ENCODE measurements around the gene ARFGAP3. TPM values are rescaled to one million over a fixed set of nuclear protein-coding genes. Genes with fewer than 3 reads are reported as not detected.

ARFGAP3 gene
- total and polyA plus RNA-seq, 2 experiments from 2014 or later, result 14.8 to 19.1 TPM

- TF ChIP-seq ETS1 (IDR thresholded peaks at IDR 0.05) (no peak), EZH2phosphoT487 (IDR thresholded peaks at IDR 0.05; ENCODE audit: unreplicated experiment) (no peak), CREB1 (CRISPR knock-in tag; IDR thresholded peaks at IDR 0.05; ENCODE audit: low read depth) (no peak)
- TF ChIP-seq, protein P1, sequence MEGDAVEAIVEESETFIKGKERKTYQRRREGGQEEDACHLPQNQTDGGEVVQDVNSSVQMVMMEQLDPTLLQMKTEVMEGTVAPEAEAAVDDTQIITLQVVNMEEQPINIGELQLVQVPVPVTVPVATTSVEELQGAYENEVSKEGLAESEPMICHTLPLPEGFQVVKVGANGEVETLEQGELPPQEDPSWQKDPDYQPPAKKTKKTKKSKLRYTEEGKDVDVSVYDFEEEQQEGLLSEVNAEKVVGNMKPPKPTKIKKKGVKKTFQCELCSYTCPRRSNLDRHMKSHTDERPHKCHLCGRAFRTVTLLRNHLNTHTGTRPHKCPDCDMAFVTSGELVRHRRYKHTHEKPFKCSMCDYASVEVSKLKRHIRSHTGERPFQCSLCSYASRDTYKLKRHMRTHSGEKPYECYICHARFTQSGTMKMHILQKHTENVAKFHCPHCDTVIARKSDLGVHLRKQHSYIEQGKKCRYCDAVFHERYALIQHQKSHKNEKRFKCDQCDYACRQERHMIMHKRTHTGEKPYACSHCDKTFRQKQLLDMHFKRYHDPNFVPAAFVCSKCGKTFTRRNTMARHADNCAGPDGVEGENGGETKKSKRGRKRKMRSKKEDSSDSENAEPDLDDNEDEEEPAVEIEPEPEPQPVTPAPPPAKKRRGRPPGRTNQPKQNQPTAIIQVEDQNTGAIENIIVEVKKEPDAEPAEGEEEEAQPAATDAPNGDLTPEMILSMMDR (conservative IDR thresholded peaks at IDR 0.05; ENCODE audit: low read depth in 2 of 2), result no peak
Measured at GRCh38 chr22:42883970-42884369, 26.9 kb upstream of the ARFGAP3 start (continued).

DNA sequence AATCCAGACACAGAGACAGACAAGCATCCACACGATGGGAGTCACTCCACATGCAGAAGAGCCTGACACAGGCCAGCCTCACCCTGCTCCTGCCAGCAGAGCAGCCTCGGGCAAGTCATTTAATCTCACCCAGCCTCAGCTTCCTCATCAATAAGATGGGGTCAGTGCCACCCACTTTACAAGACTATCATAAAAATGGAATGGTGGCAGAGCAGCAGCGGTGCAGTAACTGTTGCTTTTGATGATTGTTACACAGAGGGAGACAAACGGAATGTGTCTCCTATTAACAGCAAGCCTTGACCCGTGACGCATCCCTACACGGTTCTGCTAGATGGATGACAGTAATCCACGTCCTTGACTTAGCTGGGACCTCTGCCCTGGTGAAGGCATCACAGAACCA lies 26.0 kb upstream of the ARFGAP3 start:
- Histone ChIP-seq H3K36me3 (ENCODE audit: insufficient read depth) (no peaks in the 10 kb centered on the region; the same call in 1 of the 2 replicates), H4K20me1 (replicated peaks; ENCODE audit: insufficient read depth) (no peaks in the 10 kb centered on the region; the same call in 1 of the 2 replicates), H3K4me3 (no peak overlapping the region), H3F3A (replicated peaks; ENCODE audit: low read depth) (no peaks in the 10 kb centered on the region), H2AFZ (no peak overlapping the region), H3K4me1 (ENCODE audit: insufficient read depth) (no peaks in the 10 kb centered on the region), H3K4me2 (no peak overlapping the region), H3K27me3 (ENCODE audit: insufficient read depth) (no peaks in the 10 kb centered on the region), H3K79me2 (replicated peaks; ENCODE audit: insufficient read depth) (no peaks in the 10 kb centered on the region), H3K27ac (ENCODE audit: low read depth) (no peak overlapping the region), H3K9me2 (ENCODE audit: insufficient read depth) (no peaks in the 10 kb centered on the region)
- Mint-ChIP-seq H3K9me3 (no peaks in the 10 kb centered on the region), H3K4me3 (no peak overlapping the region), H3K4me1 (peaks cover 5% of the 10 kb centered on the region), H3K36me3 (ENCODE audit: low read depth) (peaks cover 41% of the 10 kb centered on the region), H3K27ac (0 out of 2 replicates have a peak overlapping the region, but pooled peaks have one; percentile 61), H3K27me3 (ENCODE audit: insufficient read depth, low read depth, poor library complexity) (peaks cover 4% of the 10 kb centered on the region)
- ATAC-seq (no peak), DNase-seq (ENCODE audit: low spot score) (no peak)
- TF ChIP-seq JUNB (IDR thresholded peaks at IDR 0.05; ENCODE audit: unreplicated experiment), result no peak
- no peak for TF ChIP-seq EZH2 (IDR thresholded peaks at IDR 0.05; ENCODE audit: low read depth, unreplicated experiment)
- TF ChIP-seq NANOG (IDR thresholded peaks at IDR 0.05; ENCODE audit: borderline replicate concordance), result no peak
- no peak for TF ChIP-seq EZH2phosphoT487 (IDR thresholded peaks at IDR 0.05; ENCODE audit: unreplicated experiment)
- no peak for TF ChIP-seq ETS1 (IDR thresholded peaks at IDR 0.05)
- TF ChIP-seq ZNF114 (CRISPR knock-in tag; IDR thresholded peaks at IDR 0.05), result no peak
- no peak for TF ChIP-seq STAT1 (IDR thresholded peaks at IDR 0.05; ENCODE audit: unreplicated experiment)
- TF ChIP-seq, protein P1 (conservative IDR thresholded peaks at IDR 0.05; ENCODE audit: low read depth in 2 of 2), result no peak
- no peak for TF ChIP-seq REST (IDR thresholded peaks at IDR 0.05; ENCODE audit: unreplicated experiment)
- no peak for TF ChIP-seq POLR2AphosphoS5 (IDR thresholded peaks at IDR 0.05; ENCODE audit: low read depth)
- no peak for TF ChIP-seq ZNF331 (CRISPR knock-in tag; IDR thresholded peaks at IDR 0.05; ENCODE audit: low read depth)

All from GM23338 (cell line).